HEK293 (cell line): Measurements from ENCODE around the gene PRPSAP2.

Experiments used
- CTCF ChIA-PET: fragments of 350-600 bp; formaldehyde crosslinking; extraction: SDS; loops from one replicate; lab custom pipeline; 2021; ENCODE audit warnings: antibody characterized with exemption; lab: Yijun Ruan, JAX
- POLR2A ChIA-PET: fragments of 300-600 bp; formaldehyde crosslinking; extraction: SDS; loops from one replicate; lab custom pipeline; 2020; ENCODE audit warnings: antibody characterized with exemption, inconsistent platforms; lab: Yijun Ruan, JAX
- H3K27ac ChIP-seq: fragments of 200-500 bp; sonication (Bioruptor generic); 2 replicates; pipeline ENCODE4 v1.5.1; 2014; ENCODE audit warnings: low read depth, low read length, control low read depth, inconsistent platforms; ENCODE audit errors: extremely low read depth
- H3K36me3 ChIP-seq, 2 experiments: fragments of 200-500 bp in 1 of 2; sonication (Bioruptor generic) in 1 of 2; 1 replicate in 1 of 2; 2 replicates in 1 of 2; pipeline ENCODE4 v1.5.1; 2014 to 2017; ENCODE audit warnings: inconsistent platforms in 2 of 2, low read length in 2 of 2; ENCODE audit not compliant: control insufficient read depth in 2 of 2, insufficient read depth in 1 of 2
- H3K4me1 ChIP-seq: fragments of 200-500 bp; sonication (Bioruptor generic); 2 replicates; pipeline ENCODE4 v1.5.1; 2014; ENCODE audit warnings: mild to moderate bottlenecking, low read length, inconsistent platforms; ENCODE audit not compliant: control insufficient read depth, insufficient read depth
- H3K4me3 ChIP-seq: 2 replicates; pipeline ENCODE4 v1.5.1; 2011; ENCODE audit warnings: low read depth, mild to moderate bottlenecking, control low read depth, low read length, moderate library complexity
- H3K9me3 ChIP-seq: fragments of 200-500 bp; sonication (Bioruptor generic); 2 replicates; pipeline ENCODE4 v1.5.1; 2014; ENCODE audit warnings: low read depth, low read length, inconsistent platforms; ENCODE audit not compliant: control insufficient read depth, insufficient read depth
- BCL11B ChIP-seq: fragments of 450-650 bp; formaldehyde crosslinking; IDR thresholded peaks from 2 replicates; pipeline ENCODE4 v1.5.1; 2016; ENCODE audit warnings: low read depth, missing biosample characterization, missing genetic modification characterization
- PRDM4 ChIP-seq: fragments of 450-650 bp; formaldehyde crosslinking; IDR thresholded peaks from 2 replicates; pipeline ENCODE4 v1.5.1; 2017; ENCODE audit warnings: missing biosample characterization, missing genetic modification characterization
- SCRT1 ChIP-seq: fragments of 450-650 bp; formaldehyde crosslinking; IDR thresholded peaks from 2 replicates; pipeline ENCODE4 v1.5.1; 2016; ENCODE audit warnings: missing biosample characterization, missing genetic modification characterization, borderline replicate concordance
- SCRT2 ChIP-seq: fragments of 450-650 bp; formaldehyde crosslinking; IDR thresholded peaks from 2 replicates; pipeline ENCODE4 v1.5.1; 2016; ENCODE audit warnings: missing biosample characterization, missing genetic modification characterization
- YY2 ChIP-seq: fragments of 450-650 bp; formaldehyde crosslinking; IDR thresholded peaks from 2 replicates; pipeline ENCODE4 v1.5.1; 2016; ENCODE audit warnings: missing biosample characterization, missing genetic modification characterization
- ZBTB17 ChIP-seq: fragments of 450-650 bp; formaldehyde crosslinking; IDR thresholded peaks from 2 replicates; pipeline ENCODE4 v1.5.1; 2016; ENCODE audit warnings: missing biosample characterization, missing genetic modification characterization
- ZFP69B ChIP-seq: fragments of 450-650 bp; formaldehyde crosslinking; IDR thresholded peaks from 2 replicates; pipeline ENCODE4 v1.5.1; 2016; ENCODE audit warnings: missing biosample characterization, missing genetic modification characterization
- ZNF341 ChIP-seq: fragments of 450-650 bp; formaldehyde crosslinking; IDR thresholded peaks from 2 replicates; pipeline ENCODE4; 2016; ENCODE audit warnings: low read depth, missing biosample characterization, missing genetic modification characterization
- ZNF354C ChIP-seq: fragments of 450-650 bp; formaldehyde crosslinking; IDR thresholded peaks from 2 replicates; pipeline ENCODE4 v1.5.1; 2016; ENCODE audit warnings: missing biosample characterization, missing genetic modification characterization, low read depth, borderline replicate concordance
- ZNF48 ChIP-seq: fragments of 450-650 bp; formaldehyde crosslinking; IDR thresholded peaks from 2 replicates; pipeline ENCODE4 v1.5.1; 2016; ENCODE audit warnings: missing biosample characterization, missing genetic modification characterization
- ZNF501 ChIP-seq: fragments of 450-650 bp; formaldehyde crosslinking; IDR thresholded peaks from 2 replicates; pipeline ENCODE4 v1.5.1; 2016; ENCODE audit warnings: missing biosample characterization, missing genetic modification characterization
- ZNF548 ChIP-seq: fragments of 450-650 bp; formaldehyde crosslinking; IDR thresholded peaks from 2 replicates; pipeline ENCODE4 v1.5.1; 2016; ENCODE audit warnings: missing biosample characterization, missing genetic modification characterization
- ZNF549 ChIP-seq: fragments of 450-650 bp; IDR thresholded peaks from 2 replicates; pipeline ENCODE4 v1.5.1; 2018; ENCODE audit warnings: missing biosample characterization, missing genetic modification characterization, mild to moderate bottlenecking, inconsistent platforms, moderate library complexity
- ZNF654 ChIP-seq: fragments of 450-650 bp; formaldehyde crosslinking; IDR thresholded peaks from 2 replicates; pipeline ENCODE4 v1.5.1; 2016; ENCODE audit warnings: low read depth, missing biosample characterization, missing genetic modification characterization
- ZNF658 ChIP-seq: fragments of 450-650 bp; formaldehyde crosslinking; IDR thresholded peaks from 2 replicates; pipeline ENCODE4; 2016; ENCODE audit warnings: missing biosample characterization, missing genetic modification characterization
- ZNF768 ChIP-seq: fragments of 450-650 bp; formaldehyde crosslinking; IDR thresholded peaks from 2 replicates; pipeline ENCODE4 v1.5.1; 2018; ENCODE audit warnings: missing biosample characterization, mild to moderate bottlenecking, missing genetic modification characterization
- ZNF791 ChIP-seq: fragments of 450-650 bp; formaldehyde crosslinking; IDR thresholded peaks from 2 replicates; pipeline ENCODE4 v1.5.1; 2016; ENCODE audit warnings: missing biosample characterization, missing genetic modification characterization
- ZNF830 ChIP-seq: fragments of 450-650 bp; IDR thresholded peaks from 2 replicates; pipeline ENCODE4 v1.5.0; 2018; ENCODE audit warnings: missing biosample characterization, missing genetic modification characterization, low read depth, mild to moderate bottlenecking, moderate library complexity
- ZSCAN16 ChIP-seq: fragments of 450-650 bp; formaldehyde crosslinking; IDR thresholded peaks from 2 replicates; pipeline ENCODE4 v1.5.1; 2016; ENCODE audit warnings: missing biosample characterization, missing genetic modification characterization
- ZSCAN30 ChIP-seq: fragments of 450-650 bp; IDR thresholded peaks from 2 replicates; pipeline ENCODE4 v1.5.1; 2018; ENCODE audit warnings: missing biosample characterization, mild to moderate bottlenecking, missing genetic modification characterization, moderate library complexity
- TF ChIP-seq, protein P1 (sequence below): fragments of 450-650 bp; formaldehyde crosslinking; IDR thresholded peaks from 2 replicates; pipeline ENCODE4 v1.5.1; 2016; ENCODE audit warnings: missing biosample characterization, missing genetic modification characterization
- TF ChIP-seq, protein P2 (sequence below): fragments of 450-650 bp; formaldehyde crosslinking; IDR thresholded peaks from 2 replicates; pipeline ENCODE4 v1.5.1; 2016; ENCODE audit warnings: missing biosample characterization, missing genetic modification characterization
- TF ChIP-seq, protein P3 (sequence below): IDR thresholded peaks from 2 replicates; pipeline ENCODE4 v1.6.1; 2011; ENCODE audit warnings: mild to moderate bottlenecking, low read depth, low read length, borderline replicate concordance

The PRPSAP2 gene

DNA sequence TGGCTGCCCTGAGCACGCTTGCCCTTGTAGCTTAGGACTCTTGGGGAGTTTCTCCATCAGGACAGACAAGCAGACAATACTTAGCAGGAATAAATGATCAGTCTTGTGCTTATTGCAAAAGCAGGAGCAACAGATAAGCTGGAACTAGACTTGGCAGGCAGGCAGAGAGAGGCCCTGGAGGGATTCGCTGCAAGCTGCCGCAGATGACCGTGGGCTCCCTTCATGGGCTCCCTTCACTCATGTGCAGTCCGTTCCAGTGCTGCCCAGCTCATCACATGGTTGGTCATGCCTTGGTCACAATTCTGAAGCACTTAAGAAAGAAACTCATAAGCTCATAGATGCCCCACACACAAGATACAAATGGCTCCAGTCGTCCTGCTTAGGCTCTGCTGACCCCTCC lies 91.6 kb downstream of the PRPSAP2 start:
- CTCF ChIA-PET = interaction anchor here (0.7 to 3.5 kb wide), 2 partner anchors 11 to 698 kb away, joined by 4 to 25 read pairs; no protein-coding TSS in a partner anchor
- POLR2A ChIA-PET = no interaction called here
- Histone ChIP-seq H3K9me3 (no peaks in the 10 kb centered on the region), H3K4me1 (no peaks in the 10 kb centered on the region), H3K27ac (no peak overlapping the region), H3K36me3 (no peaks in the 10 kb centered on the region), H3K4me3 (no peak overlapping the region)
- TF ChIP-seq SCRT2 (tag by site-specific recombination) (0 out of 2 replicates have a peak, but pooled peaks have one; percentile 11), ZNF791 (no peak), ZBTB17 (tag by site-specific recombination) (no peak)

- H3K4me1 ChIP-seq = no peaks in the 10 kb centered on the region
- H3K36me3 ChIP-seq = no peaks in the 10 kb centered on the region
- H3K9me3 ChIP-seq = no peaks in the 10 kb centered on the region
- no peak overlapping the region for H3K27ac ChIP-seq
- TF ChIP-seq ZNF830 = no peak
- no peak for TF ChIP-seq ZNF48
- TF ChIP-seq BCL11B = no peak
- TF ChIP-seq, protein P1, sequence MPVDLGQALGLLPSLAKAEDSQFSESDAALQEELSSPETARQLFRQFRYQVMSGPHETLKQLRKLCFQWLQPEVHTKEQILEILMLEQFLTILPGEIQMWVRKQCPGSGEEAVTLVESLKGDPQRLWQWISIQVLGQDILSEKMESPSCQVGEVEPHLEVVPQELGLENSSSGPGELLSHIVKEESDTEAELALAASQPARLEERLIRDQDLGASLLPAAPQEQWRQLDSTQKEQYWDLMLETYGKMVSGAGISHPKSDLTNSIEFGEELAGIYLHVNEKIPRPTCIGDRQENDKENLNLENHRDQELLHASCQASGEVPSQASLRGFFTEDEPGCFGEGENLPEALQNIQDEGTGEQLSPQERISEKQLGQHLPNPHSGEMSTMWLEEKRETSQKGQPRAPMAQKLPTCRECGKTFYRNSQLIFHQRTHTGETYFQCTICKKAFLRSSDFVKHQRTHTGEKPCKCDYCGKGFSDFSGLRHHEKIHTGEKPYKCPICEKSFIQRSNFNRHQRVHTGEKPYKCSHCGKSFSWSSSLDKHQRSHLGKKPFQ (tag by site-specific recombination) = no peak
- no peak for TF ChIP-seq ZNF501 (tag by site-specific recombination)
- no peak for TF ChIP-seq YY2 (tag by site-specific recombination)
- TF ChIP-seq ZNF654 = no peak
- TF ChIP-seq ZNF658 = no peak
- TF ChIP-seq ZNF549 (tag by site-specific recombination) = no peak
- ChIA-PET CTCF (interaction anchor here (3.5 kb wide), 1 partner anchor 11 kb away, joined by 25 read pairs; no protein-coding TSS in a partner anchor), POLR2A (no interaction called here)
- H3K4me3 ChIP-seq = no peak overlapping the region
Measured at GRCh38 chr17:18950346-18950745, 92.4 kb downstream of the PRPSAP2 start.

DNA sequence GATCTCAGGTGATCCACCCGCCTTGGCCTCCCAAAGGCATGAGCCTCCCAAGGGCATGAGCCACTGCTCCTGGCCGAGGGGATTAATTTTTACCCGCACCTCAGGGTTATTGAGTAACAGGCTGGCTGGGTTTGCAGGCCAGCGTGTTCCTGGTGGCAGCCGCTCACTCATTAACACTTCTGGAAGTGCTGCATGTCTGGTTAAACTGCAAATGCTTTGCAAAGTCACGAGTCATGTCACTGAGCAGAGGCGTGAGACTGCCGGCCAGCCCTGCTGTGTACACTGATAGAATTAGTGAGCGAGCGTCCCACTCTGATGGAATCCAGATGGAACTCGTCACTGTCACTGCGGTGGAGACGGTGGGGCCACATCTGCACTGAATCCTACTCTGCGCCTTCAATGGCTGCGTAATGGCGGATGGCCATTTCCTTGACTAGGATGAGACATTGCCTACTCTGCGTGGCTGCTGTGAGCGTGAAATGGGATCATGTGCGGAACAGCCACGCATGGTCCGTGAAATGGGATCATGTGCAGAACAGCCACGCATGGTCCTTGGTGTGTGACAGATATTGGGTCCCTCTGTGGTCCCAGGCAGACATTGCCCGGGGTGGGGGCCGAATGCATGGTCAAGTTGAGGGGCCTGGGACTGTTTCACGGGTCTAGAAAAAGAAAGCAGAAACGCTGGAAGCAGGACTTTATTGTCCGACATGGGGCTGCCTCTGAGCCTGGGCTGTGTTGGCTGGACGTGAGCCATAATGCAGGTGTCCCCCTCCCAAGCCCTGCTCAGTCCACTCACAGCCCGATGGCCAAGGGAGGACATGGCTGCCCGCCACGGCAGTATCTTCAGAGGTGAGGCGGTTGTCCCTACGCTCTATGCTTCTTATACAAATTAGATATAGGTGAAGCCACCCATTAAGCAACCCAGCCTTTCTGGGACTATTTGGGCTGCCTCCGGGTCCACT lies 93.3 kb downstream of the PRPSAP2 start:
- no peak overlapping the region for H3K27ac ChIP-seq
- no peaks in the 10 kb centered on the region for H3K36me3 ChIP-seq
- POLR2A ChIA-PET = no interaction called here
- H3K4me3 ChIP-seq = no peak overlapping the region
- no peaks in the 10 kb centered on the region for H3K4me1 ChIP-seq
- H3K9me3 ChIP-seq = no peaks in the 10 kb centered on the region
- CTCF ChIA-PET = interaction anchor here (1.6 kb wide), 1 partner anchor 10 kb away, joined by 13 read pairs; no protein-coding TSS in a partner anchor
- TF ChIP-seq ZNF548 (tag by site-specific recombination) (no peak), ZNF354C (tag by site-specific recombination) (no peak), ZSCAN30 (tag by site-specific recombination) (no peak), ZFP69B (tag by site-specific recombination) (no peak), PRDM4 (no peak), ZNF341 (tag by site-specific recombination) (0 out of 2 replicates have a peak, but pooled peaks have one; percentile 10), SCRT1 (tag by site-specific recombination) (no peak), ZNF768 (tag by site-specific recombination) (no peak), ZSCAN16 (tag by site-specific recombination) (no peak)
- TF ChIP-seq, protein P2, sequence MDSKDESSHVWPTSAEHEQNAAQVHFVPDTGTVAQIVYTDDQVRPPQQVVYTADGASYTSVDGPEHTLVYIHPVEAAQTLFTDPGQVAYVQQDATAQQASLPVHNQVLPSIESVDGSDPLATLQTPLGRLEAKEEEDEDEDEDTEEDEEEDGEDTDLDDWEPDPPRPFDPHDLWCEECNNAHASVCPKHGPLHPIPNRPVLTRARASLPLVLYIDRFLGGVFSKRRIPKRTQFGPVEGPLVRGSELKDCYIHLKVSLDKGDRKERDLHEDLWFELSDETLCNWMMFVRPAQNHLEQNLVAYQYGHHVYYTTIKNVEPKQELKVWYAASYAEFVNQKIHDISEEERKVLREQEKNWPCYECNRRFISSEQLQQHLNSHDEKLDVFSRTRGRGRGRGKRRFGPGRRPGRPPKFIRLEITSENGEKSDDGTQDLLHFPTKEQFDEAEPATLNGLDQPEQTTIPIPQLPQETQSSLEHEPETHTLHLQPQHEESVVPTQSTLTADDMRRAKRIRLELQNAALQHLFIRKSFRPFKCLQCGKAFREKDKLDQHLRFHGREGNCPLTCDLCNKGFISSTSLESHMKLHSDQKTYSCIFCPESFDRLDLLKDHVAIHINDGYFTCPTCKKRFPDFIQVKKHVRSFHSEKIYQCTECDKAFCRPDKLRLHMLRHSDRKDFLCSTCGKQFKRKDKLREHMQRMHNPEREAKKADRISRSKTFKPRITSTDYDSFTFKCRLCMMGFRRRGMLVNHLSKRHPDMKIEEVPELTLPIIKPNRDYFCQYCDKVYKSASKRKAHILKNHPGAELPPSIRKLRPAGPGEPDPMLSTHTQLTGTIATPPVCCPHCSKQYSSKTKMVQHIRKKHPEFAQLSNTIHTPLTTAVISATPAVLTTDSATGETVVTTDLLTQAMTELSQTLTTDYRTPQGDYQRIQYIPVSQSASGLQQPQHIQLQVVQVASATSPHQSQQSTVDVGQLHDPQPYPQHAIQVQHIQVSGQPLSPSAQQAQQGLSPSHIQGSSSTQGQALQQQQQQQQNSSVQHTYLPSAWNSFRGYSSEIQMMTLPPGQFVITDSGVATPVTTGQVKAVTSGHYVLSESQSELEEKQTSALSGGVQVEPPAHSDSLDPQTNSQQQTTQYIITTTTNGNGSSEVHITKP (tag by site-specific recombination) = 0 out of 2 replicates have a peak, but pooled peaks have one; percentile 20
- TF ChIP-seq, protein P3, sequence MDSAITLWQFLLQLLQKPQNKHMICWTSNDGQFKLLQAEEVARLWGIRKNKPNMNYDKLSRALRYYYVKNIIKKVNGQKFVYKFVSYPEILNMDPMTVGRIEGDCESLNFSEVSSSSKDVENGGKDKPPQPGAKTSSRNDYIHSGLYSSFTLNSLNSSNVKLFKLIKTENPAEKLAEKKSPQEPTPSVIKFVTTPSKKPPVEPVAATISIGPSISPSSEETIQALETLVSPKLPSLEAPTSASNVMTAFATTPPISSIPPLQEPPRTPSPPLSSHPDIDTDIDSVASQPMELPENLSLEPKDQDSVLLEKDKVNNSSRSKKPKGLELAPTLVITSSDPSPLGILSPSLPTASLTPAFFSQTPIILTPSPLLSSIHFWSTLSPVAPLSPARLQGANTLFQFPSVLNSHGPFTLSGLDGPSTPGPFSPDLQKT = no peak
